GM21737 (cell line): ENCODE data around the gene BHLHE23.

ENCODE experiments used
- ATAC-seq: cut with Tn5 transposase; IDR thresholded peaks from one replicate; pipeline ENCODE4 v1.9.1; 2021; ENCODE audit warnings: mild to moderate bottlenecking, moderate library complexity; ENCODE audit not compliant: unreplicated experiment

BHLHE23 gene

GRCh38 chr20:62975812-62976508 is 30.8 kb downstream of the BHLHE23 start:
- no peak for ATAC-seq

GRCh38 chr20:62975251-62975760 is 31.5 kb downstream of the BHLHE23 start:
- no peak for ATAC-seq

DNA sequence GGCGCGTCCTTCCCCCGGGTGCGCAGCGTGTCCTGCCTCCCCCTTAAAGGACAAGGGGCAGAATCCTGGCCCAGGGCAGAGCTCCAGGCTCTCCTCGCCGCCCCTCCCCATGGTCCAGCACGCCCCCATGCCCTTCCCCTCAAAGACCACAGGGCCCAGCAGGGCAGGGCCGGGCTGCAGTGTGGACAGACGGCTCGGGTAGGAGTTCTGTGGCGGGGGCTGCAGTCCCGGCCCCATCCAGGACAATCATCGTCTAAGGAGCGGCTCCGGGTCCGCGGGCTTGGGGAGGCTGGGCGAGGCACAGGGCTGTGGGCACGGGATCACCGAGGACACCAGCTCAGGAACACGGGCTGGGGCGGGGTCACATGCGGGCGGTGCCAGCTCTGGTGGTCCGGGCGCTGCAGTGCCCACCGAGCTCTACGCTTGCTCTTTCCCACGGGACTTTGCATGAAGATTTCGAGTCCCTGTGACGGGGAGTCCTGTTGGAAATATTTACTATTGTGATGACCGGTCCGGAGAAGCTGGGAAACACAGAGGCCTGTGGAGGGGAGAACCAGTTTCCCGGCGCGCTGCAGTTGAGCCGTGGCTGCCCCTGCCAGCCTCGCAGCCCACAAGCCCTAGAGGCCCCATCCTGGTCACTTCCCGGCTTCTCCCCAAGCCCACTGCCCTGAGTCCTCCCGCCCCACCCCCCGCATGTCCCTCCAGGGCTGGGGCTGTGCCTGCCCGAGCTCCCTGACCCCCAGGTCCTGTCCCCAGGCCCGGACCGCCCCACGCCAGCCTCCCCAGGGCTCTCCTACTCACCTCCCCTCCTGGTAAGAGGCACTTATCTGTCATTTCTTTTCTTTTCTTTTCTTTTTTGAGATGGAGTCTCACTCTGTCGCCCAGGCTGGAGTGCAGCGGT is 33.7 kb downstream of the BHLHE23 start:
- no peak for ATAC-seq

- ATAC-seq, result peak; percentile 71
Measured at GRCh38 chr20:62971950-62972844, 34.6 kb downstream of the BHLHE23 start.

DNA sequence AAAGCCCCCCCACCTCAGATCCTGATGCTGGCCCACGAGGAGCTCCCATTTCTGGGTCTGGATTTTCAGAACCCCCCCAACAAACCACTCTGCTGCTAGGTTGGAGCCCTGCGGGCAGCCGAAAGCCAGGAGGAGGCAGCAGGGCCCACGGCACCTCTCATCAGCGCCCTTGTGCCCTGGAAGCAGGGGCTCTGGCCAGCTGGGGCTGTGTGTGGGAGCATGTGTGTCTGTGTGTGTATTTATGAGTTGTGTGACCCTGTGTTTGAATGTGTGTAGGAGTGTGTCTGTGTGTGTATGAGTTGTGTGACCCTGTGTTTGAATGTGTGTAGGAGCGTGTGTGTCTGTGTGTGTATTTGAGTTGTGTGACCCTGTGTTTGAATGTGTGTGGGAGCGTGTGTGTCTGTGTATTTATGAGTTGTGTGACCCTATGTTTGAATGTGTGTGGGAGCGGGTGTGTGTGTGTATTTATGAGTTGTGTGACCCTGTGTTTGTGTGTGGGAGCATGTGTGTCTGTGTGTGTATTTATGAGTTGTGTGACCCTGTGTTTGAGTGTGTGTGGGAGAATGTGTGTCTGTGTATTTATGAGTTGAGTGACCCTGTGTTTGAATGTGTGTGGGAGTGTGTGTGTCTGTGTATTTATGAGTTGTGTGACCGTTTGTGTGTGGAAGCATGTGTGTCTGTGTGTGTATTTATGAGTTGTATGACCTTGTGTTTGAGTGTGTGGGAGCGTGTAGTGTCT is 35.4 kb downstream of the BHLHE23 start:
- ATAC-seq, result no peak

GRCh38 chr20:62970307-62971210 is 36.2 kb downstream of the BHLHE23 start:
- no peak for ATAC-seq

- ATAC-seq, result no peak
Measured at GRCh38 chr20:62969939-62970306, 36.8 kb downstream of the BHLHE23 start.

DNA sequence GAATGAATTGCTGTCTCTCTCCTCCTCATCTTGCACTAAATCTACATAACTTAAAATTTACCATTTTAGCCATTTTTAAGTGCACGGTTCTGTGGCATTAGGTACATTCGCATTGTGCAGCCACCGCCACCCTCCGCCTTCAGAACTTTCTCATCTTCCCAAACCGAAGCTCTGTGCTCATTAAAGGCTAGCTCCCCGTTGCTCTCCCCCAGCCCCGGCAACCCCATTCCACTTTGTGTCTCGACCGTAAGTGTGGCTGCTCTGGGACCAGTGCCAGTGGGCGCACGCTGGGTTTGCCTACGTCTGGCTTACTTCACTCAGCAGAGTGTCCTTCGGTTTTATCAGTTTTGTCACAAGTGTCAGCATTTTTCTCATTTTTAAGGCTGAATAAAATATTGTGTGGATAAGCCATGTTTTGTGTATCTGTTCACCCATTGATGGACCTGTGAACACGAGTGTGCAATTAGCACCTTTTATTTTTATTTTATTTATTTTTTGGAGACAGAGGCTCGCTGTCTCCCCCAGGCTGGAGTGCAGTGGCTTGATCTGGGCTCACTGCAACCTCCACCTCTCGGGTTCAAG is 37.5 kb downstream of the BHLHE23 start:
- no peak for ATAC-seq

GRCh38 chr20:62968378-62969178 is 38.2 kb downstream of the BHLHE23 start:
- no peak for ATAC-seq

DNA sequence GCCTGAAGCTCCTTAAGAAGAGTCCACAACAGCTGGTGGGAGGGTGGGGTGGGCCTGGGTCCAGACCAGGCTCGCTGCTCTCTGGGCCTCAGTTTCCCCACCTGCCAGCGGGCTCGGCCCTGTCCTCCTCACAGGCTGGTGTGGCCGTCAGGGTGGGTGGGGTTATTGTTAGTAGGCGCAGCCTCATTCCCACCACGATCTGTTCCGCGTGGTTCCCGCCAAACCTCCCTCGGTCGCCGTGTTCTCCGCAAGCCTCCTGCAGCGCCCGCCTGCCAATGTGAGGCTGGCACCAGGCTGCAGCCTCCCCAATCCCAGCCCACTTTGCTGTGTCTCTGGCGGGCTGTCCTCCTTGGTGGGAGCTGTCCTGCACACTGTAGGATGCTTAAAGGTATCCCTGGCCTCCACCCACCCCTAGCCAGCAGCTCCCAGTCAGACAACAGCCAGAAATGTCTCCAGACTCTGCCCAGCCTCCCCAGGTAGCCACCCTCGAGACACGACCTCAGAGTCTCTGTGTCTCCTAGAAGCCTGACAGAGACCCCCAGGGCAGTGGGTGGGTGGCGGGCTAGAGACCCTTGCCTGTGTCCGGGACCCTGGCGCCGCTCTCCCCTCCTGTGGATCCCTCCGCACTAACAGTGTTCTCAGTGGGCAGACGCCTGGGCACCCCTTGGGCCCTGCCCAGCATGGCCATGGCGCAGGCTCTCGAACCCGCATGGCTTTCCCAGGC is 39.0 kb downstream of the BHLHE23 start:
- no peak for ATAC-seq

DNA sequence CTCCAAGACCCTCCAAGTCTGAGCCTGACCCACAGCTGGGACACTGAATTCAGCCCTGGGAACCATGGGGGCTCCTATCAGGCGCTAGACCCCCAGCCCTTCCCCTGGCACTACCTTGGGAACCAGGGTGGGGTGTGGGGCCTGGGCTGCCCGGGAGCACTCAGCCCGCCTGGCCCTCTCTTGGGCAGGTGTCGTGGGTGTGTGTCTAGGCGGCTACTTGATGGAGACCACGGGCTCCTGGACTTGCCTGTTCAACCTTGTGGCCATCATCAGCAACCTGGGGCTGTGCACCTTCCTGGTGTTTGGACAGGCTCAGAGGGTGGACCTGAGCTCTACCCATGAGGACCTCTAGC is 39.6 kb downstream of the BHLHE23 start:
- ATAC-seq, result no peak

- no peak for ATAC-seq
Measured at GRCh38 chr20:62966212-62967148, 40.3 kb downstream of the BHLHE23 start.

- ATAC-seq, result no peak
Measured at GRCh38 chr20:62965363-62965771, 41.4 kb downstream of the BHLHE23 start.

GRCh38 chr20:62964700-62965099 is 42.1 kb downstream of the BHLHE23 start:
- no peak for ATAC-seq

- no peak for ATAC-seq
Measured at GRCh38 chr20:62963614-62964397, 43.0 kb downstream of the BHLHE23 start.
